Measurements from ENCODE around the gene NOX3.

GRCh38 chr6:155352811-155353210 is 102.8 kb downstream of the NOX3 start:
- TF ChIP-seq POLR2AphosphoS5 (IDR thresholded peaks at IDR 0.05; ENCODE audit: low read depth, low read length) (no peak), POLR2A (IDR thresholded peaks at IDR 0.05; ENCODE audit: low read depth, low read length) (no peak), SPI1 (IDR thresholded peaks at IDR 0.05; ENCODE audit: low read depth, low read length) (no peak), PAX5 (IDR thresholded peaks at IDR 0.05; ENCODE audit: insufficient read depth, low read length, severe bottlenecking) (no peak), TAF1 (IDR thresholded peaks at IDR 0.05; ENCODE audit: low read depth, low read length) (no peak), POU2F2 (IDR thresholded peaks at IDR 0.05; ENCODE audit: low read depth, low read length) (no peak)

All from GM12891 (cell line).